Liver (tissue), 9 donors: ENCODE data around the gene MRPL44. TPM values are rescaled to one million over a fixed set of nuclear protein-coding genes. Genes with fewer than 3 reads are reported as not detected.

Source experiments
- DNase-seq: peaks from one replicate; pipeline ENCODE4 v3.0.0-alpha.2; 2017; ENCODE audit warnings: low spot score
- H3K27ac ChIP-seq, 2 donors: one replicate each; pipeline ENCODE4 v1.7.0; 2013; ENCODE audit warnings: inconsistent platforms in 2 of 2, low read length in 2 of 2, control low read depth in 1 of 2, low read depth in 1 of 2, mild to moderate bottlenecking in 1 of 2
- H3K27me3 ChIP-seq, 4 donors: one replicate each; pipeline versions ENCODE4 v1.6.1 to v1.7.0; 2013; ENCODE audit warnings: low read length in 3 of 4, inconsistent platforms in 1 of 4, mild to moderate bottlenecking in 1 of 4, moderate library complexity in 1 of 4; ENCODE audit not compliant: control insufficient read depth in 4 of 4, insufficient read depth in 4 of 4
- H3K36me3 ChIP-seq, 4 donors: one replicate each; pipeline versions ENCODE4 v1.6.1 to v1.7.0; 2013; ENCODE audit warnings: low read length in 3 of 4, mild to moderate bottlenecking in 3 of 4, low read depth in 1 of 4, moderate library complexity in 1 of 4; ENCODE audit not compliant: control insufficient read depth in 4 of 4, insufficient read depth in 3 of 4
- H3K4me1 ChIP-seq, 4 donors: one replicate each; pipeline versions ENCODE4 v1.6.1 to v1.7.0; 2013; ENCODE audit warnings: low read length in 3 of 4, mild to moderate bottlenecking in 3 of 4, moderate library complexity in 1 of 4; ENCODE audit not compliant: control insufficient read depth in 4 of 4, insufficient read depth in 4 of 4
- H3K4me3 ChIP-seq, 3 donors: one replicate each; pipeline versions ENCODE4 v1.6.1 to v1.7.0; 2013; ENCODE audit warnings: low read length in 3 of 3, control low read depth in 1 of 3, low read depth in 1 of 3, mild to moderate bottlenecking in 1 of 3
- H3K9ac ChIP-seq, 2 donors: one replicate each; pipeline ENCODE4 v1.7.0; 2013; ENCODE audit warnings: low read length in 2 of 2, mild to moderate bottlenecking in 2 of 2, moderate library complexity in 2 of 2, control low read depth in 1 of 2, low read depth in 1 of 2
- H3K9me3 ChIP-seq, 4 donors: one replicate each; pipeline versions ENCODE4 v1.6.1 to v1.7.0; 2013; ENCODE audit warnings: low read length in 3 of 4; ENCODE audit not compliant: control insufficient read depth in 4 of 4
- EGR1 ChIP-seq, 2 donors: IDR thresholded peaks; 2 replicates each; pipeline ENCODE4 v1.6.1; 2016 to 2018; ENCODE audit warnings: antibody characterized with exemption in 2 of 2, low read depth in 2 of 2
- GABPA ChIP-seq, 2 donors: IDR thresholded peaks in 1 of 2; conservative IDR thresholded peaks in 1 of 2; 2 replicates each; pipeline ENCODE4 v1.6.1; 2016; ENCODE audit warnings: antibody characterized with exemption in 2 of 2, mild to moderate bottlenecking in 1 of 2, moderate library complexity in 1 of 2
- HNF4A ChIP-seq, 2 donors: conservative IDR thresholded peaks; 2 replicates each; pipeline ENCODE4 v1.6.1; 2016; ENCODE audit warnings: antibody characterized with exemption in 2 of 2, mild to moderate bottlenecking in 2 of 2
- JUND ChIP-seq, 2 donors: IDR thresholded peaks; 2 replicates each; pipeline ENCODE4 v1.6.1; 2016; ENCODE audit warnings: antibody characterized with exemption in 2 of 2
- MAX ChIP-seq: IDR thresholded peaks from 2 replicates; pipeline ENCODE4 v1.6.1; 2016; ENCODE audit warnings: antibody characterized with exemption
- NR2F2 ChIP-seq: IDR thresholded peaks from 2 replicates; pipeline ENCODE4 v1.6.1; 2016; ENCODE audit warnings: antibody characterized with exemption
- RAD21 ChIP-seq, 2 donors: IDR thresholded peaks; 2 replicates each; pipeline ENCODE4 v1.6.1; 2016; ENCODE audit warnings: antibody characterized with exemption in 2 of 2, mild to moderate bottlenecking in 2 of 2
- RXRA ChIP-seq, 2 donors: IDR thresholded peaks; 2 replicates each; pipeline ENCODE4 v1.6.1; 2017 to 2018; ENCODE audit warnings: antibody characterized with exemption in 2 of 2, mild to moderate bottlenecking in 1 of 2
- YY1 ChIP-seq: IDR thresholded peaks from 2 replicates; pipeline ENCODE4 v1.6.1; 2016; ENCODE audit warnings: antibody characterized with exemption, mild to moderate bottlenecking
- WGBS: extraction: QIAGEN DNeasy Blood & Tissue Kit; methylation state at CpG from one replicate; pipeline ENCODE4 v1.1.7; 2013; 5-methylcytosine and 5-hydroxymethylcytosine counted together
- polyA plus RNA-seq, 2 donors: library from polyadenylated mRNA; stranded (reverse) in 1 of 2; unstranded in 1 of 2; fragments of 200-250 nt in 1 of 2; fragments of >200 nt in 1 of 2; fragmentation: Nextera tagmentation in 1 of 2; extraction: Ambion mirVana in 1 of 2; gene quantifications; one replicate each; pipeline versions ENCODE4 v1.2.1 to v1.2.3, GENCODE V29; 2013 to 2015
- total RNA-seq, 2 donors: library from RNA; depleted of rRNA; stranded (reverse); fragments of >200 nt; gene quantifications; one replicate each; pipeline ENCODE4 v1.2.3, GENCODE V29; 2014
- TF ChIP-seq, protein P1 (sequence below): fragments of 150-350 bp; IDR thresholded peaks from 2 replicates; pipeline ENCODE4 v1.5.1; 2017; ENCODE audit warnings: improper control_type of control experiment, low read depth, low read length; ENCODE audit not compliant: missing input control
- TF ChIP-seq, protein P2 (sequence below): IDR thresholded peaks from 2 replicates; pipeline ENCODE4 v1.6.1; 2016; ENCODE audit warnings: antibody characterized with exemption
- donor health status: healthy.
- donor health status: healthy.
- donor health status: healthy.
- donor health status: healthy.
- donor health status: healthy.

Gene MRPL44
- total and polyA plus RNA-seq, 4 donors = 19.0 to 27.8 (median 23.8) TPM

DNA sequence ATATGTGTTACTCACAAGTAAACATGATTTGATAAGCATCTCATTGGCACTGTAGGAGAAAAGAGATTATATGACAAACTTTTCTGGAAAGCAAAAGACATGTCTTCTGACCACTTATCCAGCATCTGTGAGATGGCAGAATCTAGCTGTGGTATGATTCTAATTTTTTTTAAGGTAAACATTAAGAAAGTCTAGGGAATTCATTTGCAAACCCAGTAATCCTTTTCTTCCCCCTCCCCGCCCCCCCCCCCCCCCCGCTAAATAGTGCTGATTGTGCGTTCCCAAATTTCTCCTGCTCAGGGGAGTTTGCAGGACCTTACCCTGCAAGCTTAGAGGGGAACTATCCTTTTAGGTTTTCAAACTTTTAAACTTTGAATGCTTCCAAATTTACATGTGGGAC, 12.1 kb downstream of the MRPL44 start:
- 28% methylated on average over 2 of the region's 3 CpGs for WGBS
- H3K27ac ChIP-seq = no peak overlapping the region
- DNase-seq = no peak

GRCh38 chr2:223969856-223970255, 12.6 kb downstream of the MRPL44 start:
- Histone ChIP-seq H3K4me1 (peaks cover 0 to 3% (median 1%) of the 10 kb centered on the region in 4 donors), H3K27ac (no peak overlapping the region), H3K9me3 (no peaks in the 10 kb centered on the region), H3K4me3 (no peak overlapping the region), H3K27me3 (no peaks in the 10 kb centered on the region), H3K9ac (no peak overlapping the region), H3K36me3 (peaks cover 6 to 26% (median 13%) of the 10 kb centered on the region in 4 donors)
- WGBS = 88% methylated on average over 1 of the region's 1 CpG
- TF ChIP-seq HNF4A (conservative IDR thresholded peaks at IDR 0.05) = no peak
- TF ChIP-seq GABPA (IDR thresholded peaks at IDR 0.05 in 1 of 2, conservative IDR thresholded peaks at IDR 0.05 in 1 of 2) = no peak
- TF ChIP-seq JUND (IDR thresholded peaks at IDR 0.05) = no peak
- TF ChIP-seq RXRA (IDR thresholded peaks at IDR 0.05) = no peak
- no peak for DNase-seq

More for the DNA sequence above, 12.1 kb downstream of the MRPL44 start:
- no peak overlapping the region for H3K4me3 ChIP-seq
- peaks cover 6 to 30% (median 15%) of the 10 kb centered on the region in 4 donors for H3K36me3 ChIP-seq
- peaks cover 0 to 3% (median 1%) of the 10 kb centered on the region in 4 donors for H3K4me1 ChIP-seq
- no peak for TF ChIP-seq EGR1 (IDR thresholded peaks at IDR 0.05; ENCODE audit: low read depth in 2 of 2)
- TF ChIP-seq, protein P1, sequence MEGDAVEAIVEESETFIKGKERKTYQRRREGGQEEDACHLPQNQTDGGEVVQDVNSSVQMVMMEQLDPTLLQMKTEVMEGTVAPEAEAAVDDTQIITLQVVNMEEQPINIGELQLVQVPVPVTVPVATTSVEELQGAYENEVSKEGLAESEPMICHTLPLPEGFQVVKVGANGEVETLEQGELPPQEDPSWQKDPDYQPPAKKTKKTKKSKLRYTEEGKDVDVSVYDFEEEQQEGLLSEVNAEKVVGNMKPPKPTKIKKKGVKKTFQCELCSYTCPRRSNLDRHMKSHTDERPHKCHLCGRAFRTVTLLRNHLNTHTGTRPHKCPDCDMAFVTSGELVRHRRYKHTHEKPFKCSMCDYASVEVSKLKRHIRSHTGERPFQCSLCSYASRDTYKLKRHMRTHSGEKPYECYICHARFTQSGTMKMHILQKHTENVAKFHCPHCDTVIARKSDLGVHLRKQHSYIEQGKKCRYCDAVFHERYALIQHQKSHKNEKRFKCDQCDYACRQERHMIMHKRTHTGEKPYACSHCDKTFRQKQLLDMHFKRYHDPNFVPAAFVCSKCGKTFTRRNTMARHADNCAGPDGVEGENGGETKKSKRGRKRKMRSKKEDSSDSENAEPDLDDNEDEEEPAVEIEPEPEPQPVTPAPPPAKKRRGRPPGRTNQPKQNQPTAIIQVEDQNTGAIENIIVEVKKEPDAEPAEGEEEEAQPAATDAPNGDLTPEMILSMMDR = no peak
- no peak for TF ChIP-seq NR2F2
- TF ChIP-seq RAD21 (IDR thresholded peaks at IDR 0.05) = no peak
- no peak for TF ChIP-seq HNF4A (conservative IDR thresholded peaks at IDR 0.05)
- no peak for TF ChIP-seq JUND (IDR thresholded peaks at IDR 0.05)
- no peaks in the 10 kb centered on the region for H3K27me3 ChIP-seq
- H3K9me3 ChIP-seq = no peaks in the 10 kb centered on the region
- H3K9ac ChIP-seq = no peak overlapping the region

- Histone ChIP-seq H3K36me3 (peaks cover 6 to 22% (median 12%) of the 10 kb centered on the region in 4 donors), H3K9me3 (no peaks in the 10 kb centered on the region), H3K27ac (no peak overlapping the region), H3K27me3 (no peaks in the 10 kb centered on the region), H3K4me3 (no peak overlapping the region), H3K9ac (no peak overlapping the region), H3K4me1 (peaks cover 0 to 3% (median 1%) of the 10 kb centered on the region in 4 donors)
- TF ChIP-seq YY1 = peak; percentile 14
- no peak for TF ChIP-seq MAX
- peak in 1 of 2 donors; percentile 25 for TF ChIP-seq RXRA (IDR thresholded peaks at IDR 0.05)
- TF ChIP-seq NR2F2 = peak; percentile 16
- TF ChIP-seq, protein P2, sequence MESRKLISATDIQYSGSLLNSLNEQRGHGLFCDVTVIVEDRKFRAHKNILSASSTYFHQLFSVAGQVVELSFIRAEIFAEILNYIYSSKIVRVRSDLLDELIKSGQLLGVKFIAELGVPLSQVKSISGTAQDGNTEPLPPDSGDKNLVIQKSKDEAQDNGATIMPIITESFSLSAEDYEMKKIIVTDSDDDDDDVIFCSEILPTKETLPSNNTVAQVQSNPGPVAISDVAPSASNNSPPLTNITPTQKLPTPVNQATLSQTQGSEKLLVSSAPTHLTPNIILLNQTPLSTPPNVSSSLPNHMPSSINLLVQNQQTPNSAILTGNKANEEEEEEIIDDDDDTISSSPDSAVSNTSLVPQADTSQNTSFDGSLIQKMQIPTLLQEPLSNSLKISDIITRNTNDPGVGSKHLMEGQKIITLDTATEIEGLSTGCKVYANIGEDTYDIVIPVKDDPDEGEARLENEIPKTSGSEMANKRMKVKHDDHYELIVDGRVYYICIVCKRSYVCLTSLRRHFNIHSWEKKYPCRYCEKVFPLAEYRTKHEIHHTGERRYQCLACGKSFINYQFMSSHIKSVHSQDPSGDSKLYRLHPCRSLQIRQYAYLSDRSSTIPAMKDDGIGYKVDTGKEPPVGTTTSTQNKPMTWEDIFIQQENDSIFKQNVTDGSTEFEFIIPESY = no peak
- peak; percentile 87 to 92 for TF ChIP-seq RAD21 (IDR thresholded peaks at IDR 0.05)
- TF ChIP-seq EGR1 (IDR thresholded peaks at IDR 0.05; ENCODE audit: low read depth in 2 of 2) = no peak
- TF ChIP-seq, protein P1 = peak; percentile 95
- 68% methylated on average over 8 of the region's 8 CpGs for WGBS
- DNase-seq = peak; percentile 61
Measured at GRCh38 chr2:223970343-223971128, 13.3 kb downstream of the MRPL44 start.
